Measurements from ENCODE around the gene CHST8.
A peak's percentile ranks its signal among the peaks of the same experiment; 100 is the strongest.
"Not testable (repeated sequence)": the region's sequence is repeated elsewhere in the genome, so short reads cannot be mapped to it uniquely, and the experiment has no call there.

Gene CHST8

DNA sequence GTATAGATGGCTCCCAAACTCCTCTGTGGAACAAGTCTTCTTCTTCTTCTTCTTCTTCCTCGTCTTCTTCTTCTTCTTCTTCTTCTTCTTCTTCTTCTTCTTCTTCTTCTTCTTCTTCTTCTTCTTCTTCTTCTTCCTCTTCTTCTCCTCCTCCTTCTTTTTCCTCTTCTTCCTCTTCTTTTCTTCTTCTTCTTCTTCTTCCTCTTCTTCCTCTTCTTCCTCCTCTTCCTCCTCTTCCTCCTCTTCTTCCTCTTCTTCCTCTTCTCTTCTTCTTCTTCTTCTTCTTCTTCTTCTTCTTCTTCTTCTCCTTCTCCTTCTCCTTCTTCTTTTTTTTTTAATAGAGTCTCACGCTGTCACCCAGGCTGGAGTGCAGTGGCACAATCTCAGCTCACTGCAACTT is 3.4 kb upstream of the CHST8 start:
- DNase-seq (ENCODE audit: low spot score), result not testable (repeated sequence)

DNA sequence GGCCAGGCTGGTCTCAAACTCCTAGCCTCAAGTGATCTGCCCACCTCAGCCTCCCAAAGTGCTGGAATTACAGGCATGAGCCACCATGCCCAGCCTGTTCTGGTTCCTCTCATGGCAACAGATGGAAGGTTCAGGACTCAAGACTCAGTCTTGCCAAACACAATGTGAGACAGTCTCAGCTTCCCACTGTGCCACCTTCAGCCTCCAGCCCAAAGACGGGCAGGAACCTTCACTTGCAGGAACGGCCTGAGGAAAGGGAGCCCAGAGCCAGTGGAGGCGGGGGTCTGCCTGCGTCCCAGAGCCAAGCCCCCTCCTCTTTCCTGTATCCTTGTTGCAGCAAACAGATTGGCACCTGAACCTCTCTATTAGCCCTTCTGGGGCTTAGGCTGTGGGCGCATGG is 2.9 kb upstream of the CHST8 start:
- no peak for DNase-seq (ENCODE audit: low spot score)

GRCh38 chr19:33620611-33621010 is 1.1 kb upstream of the CHST8 start:
- DNase-seq (ENCODE audit: low spot score), result no peak

DNA sequence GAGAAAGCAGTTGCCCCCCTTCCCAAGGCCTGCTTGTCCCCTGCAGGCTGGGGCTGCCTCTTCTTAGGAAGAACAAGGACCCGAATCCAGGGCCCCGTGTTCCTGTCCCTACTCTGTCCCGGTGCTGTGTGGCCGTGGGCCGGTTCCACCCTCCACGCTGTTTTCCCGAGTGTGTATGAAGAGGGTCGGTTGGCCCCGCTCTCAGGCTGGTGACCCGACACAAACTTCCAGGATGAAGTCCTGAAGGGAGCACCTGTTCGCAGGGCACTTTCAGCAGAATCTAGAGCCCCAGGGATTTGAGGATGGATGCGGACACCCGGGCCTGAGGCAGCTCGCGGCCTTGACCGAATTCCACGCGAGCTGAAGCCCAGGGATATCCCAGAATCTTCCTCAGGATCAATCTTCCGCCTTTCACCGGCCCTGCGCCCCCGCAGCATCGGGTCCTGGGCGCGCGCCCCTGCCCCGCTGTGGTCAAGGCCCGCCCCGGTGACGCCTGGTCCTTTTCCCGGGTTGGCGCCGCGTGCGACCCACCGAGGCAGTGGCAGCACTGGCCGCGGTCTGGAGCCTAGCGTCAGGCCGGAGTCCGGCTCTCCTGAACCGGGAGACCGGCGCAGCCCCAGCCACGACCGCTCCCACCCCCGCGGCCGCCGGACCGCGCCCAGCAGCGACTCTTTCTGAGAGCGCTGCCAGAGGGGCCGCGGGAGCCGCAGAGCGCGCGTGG is 528 bp upstream of the CHST8 start:
- DNase-seq (ENCODE audit: low spot score), result no peak

GRCh38 chr19:33622505-33622808 is 704 bp downstream of the CHST8 start:
- peak; percentile 46 for DNase-seq (ENCODE audit: low spot score)

DNA sequence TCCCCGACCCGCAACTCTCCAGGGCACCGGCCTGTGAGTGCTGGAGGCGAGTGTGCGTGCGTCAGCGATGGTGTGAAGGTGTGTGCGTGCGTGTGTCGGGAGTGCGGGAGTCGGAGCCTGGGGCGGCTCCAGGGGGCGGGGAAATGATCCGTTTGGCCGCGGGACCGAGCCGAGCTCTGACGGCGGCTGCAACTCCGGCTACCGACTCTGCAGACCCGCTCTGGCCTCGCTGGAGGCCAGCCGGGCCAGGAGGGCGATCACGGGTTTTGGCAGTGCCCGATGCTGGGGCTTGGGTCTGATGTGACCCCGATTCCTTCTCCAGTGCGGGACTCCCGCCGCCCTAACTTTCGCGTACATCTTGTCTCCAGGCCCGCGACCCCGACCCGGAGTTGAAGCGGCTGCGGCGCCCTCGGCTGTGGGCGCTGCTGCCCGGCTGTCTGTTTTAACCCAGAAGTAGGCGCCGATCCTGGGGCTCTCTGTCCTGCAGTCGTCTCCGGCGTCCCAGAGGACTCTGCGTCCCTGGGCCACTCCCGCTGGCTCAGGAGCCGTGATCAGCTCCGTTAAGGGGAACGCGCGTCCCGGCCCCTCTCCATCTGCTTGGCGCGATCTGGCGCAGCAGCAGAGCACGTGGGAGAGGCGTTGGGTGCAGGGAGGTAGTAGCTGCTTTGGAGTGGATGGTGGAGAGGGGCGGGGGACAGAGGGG is 1.2 kb downstream of the CHST8 start:
- DNase-seq (ENCODE audit: low spot score), result no peak

DNA sequence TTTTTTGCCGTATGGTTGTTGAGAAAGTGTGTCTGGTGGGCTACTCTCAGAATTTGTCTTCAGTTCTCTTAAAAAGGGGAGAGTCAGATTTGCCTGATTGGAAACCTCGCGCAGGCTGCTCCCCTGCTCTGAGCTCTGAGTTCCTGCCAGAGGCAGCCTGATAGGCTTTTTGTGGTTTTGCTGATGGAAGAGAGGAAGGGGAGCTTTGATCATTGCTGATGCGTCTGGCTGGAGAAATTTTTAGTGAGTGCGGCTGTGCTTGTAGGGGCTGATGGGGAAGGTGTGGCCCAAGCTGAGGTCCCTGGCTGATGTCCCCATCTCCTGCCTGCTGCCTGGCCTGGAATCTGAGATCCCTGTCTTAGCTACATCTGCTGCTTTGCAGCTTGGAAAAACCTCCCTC is 2.8 kb downstream of the CHST8 start:
- no peak for DNase-seq (ENCODE audit: low spot score)

DNA sequence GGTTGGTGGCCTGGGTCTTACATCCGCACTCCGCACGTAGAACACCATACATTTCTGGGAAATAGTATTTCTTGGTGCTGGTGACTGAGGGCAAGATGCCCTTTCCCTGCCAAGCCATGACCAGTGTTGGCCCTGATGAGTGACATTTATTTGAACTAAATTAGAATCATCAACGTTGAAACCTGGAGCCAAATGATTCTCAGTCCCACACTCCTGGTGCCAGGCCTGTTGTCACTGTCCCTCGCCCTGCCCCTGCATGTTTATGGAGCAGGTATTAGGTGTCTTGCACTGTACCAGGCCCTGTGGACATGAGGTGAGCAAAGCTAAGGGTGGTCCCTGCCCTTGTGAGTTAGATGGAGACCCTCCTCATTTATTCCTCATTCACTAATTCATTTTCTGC is 5.8 kb downstream of the CHST8 start:
- no peak for DNase-seq (ENCODE audit: low spot score)

DNA sequence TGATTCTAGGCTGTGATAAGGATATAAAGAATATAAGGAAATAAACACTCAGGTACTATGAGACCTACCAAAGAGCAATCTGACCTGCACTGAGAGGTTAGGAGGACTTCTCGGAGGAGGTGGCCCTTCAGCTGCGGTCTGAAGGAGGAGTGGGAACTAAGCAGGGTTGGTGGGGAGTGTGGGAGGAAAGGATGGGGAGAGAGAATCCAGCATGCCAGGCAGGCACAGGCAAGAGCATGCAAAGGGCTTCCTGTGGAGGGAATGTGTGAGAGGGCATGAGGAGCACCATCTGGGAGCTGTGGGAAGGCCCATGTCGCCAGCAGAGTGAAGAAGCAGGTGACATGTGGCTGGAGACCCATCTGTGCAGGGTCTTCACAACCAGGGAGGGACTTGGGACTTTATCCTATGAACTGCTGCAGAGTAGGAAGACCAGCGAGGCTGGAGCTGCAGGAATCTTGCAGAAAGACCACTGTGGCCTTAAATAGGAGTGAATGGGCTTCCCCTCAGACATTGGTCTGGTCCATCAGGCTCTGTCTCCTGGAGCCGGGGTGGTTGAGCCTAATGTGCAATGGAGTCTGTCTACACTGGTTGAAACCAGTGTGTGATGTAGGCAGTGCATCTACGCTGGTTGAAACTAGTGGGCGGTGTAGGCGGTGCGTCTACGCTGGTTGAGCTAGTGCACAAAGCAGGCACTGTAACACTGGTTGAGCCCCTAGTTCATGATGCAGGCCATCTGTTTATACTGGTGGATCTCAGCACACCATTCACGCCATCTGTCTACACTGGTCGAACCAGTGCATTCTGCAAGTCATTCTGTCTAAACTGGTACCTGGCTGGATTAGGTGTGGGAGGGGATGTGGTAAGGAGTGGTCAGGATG is 6.4 kb downstream of the CHST8 start:
- DNase-seq (ENCODE audit: low spot score), result no peak

- no peak for DNase-seq (ENCODE audit: low spot score)
Observed at GRCh38 chr19:33628921-33629825, 7.4 kb downstream of the CHST8 start.

- DNase-seq (ENCODE audit: low spot score), result no peak
Observed at GRCh38 chr19:33629826-33630375, 8.1 kb downstream of the CHST8 start.

DNA sequence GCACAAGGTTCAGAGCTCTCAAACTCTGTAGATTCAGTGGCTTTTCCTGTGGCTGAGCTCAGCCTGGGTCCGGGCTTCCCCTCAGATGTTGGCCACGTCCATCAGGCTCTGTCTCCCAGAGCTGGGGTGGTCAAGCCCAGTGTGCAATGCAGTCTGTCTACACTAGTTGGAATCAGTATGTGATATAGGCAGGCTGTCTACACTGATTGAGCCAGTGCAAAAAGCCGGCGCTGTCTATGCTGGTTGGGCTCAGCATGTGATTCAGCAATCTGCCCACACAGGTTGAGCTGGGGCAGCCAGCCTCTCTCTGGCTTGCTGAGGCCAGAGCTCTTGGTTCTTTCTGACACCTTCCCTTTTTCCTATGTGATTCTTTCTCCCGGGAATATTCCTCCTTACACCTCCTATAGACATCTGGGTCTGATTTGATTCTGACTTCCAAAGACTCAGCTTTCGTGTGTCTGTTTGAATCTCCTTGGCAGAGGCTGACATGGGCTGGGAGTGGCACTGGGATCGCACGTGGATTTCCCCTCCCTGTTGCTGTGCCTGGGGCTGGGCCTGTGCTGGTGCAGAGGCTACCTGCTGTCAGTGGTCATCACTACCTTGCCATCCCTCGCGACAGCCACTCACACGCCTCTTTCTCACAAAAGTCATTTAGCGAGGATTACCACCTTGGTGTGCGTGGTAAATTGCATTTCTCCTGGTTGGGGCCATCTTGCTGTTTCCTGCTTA is 9.3 kb downstream of the CHST8 start:
- no peak for DNase-seq (ENCODE audit: low spot score)

GRCh38 chr19:33631609-33631973 is 9.8 kb downstream of the CHST8 start:
- no peak for DNase-seq (ENCODE audit: low spot score)

- DNase-seq (ENCODE audit: low spot score), result no peak
Observed at GRCh38 chr19:33634361-33635091, 12.8 kb downstream of the CHST8 start.

DNA sequence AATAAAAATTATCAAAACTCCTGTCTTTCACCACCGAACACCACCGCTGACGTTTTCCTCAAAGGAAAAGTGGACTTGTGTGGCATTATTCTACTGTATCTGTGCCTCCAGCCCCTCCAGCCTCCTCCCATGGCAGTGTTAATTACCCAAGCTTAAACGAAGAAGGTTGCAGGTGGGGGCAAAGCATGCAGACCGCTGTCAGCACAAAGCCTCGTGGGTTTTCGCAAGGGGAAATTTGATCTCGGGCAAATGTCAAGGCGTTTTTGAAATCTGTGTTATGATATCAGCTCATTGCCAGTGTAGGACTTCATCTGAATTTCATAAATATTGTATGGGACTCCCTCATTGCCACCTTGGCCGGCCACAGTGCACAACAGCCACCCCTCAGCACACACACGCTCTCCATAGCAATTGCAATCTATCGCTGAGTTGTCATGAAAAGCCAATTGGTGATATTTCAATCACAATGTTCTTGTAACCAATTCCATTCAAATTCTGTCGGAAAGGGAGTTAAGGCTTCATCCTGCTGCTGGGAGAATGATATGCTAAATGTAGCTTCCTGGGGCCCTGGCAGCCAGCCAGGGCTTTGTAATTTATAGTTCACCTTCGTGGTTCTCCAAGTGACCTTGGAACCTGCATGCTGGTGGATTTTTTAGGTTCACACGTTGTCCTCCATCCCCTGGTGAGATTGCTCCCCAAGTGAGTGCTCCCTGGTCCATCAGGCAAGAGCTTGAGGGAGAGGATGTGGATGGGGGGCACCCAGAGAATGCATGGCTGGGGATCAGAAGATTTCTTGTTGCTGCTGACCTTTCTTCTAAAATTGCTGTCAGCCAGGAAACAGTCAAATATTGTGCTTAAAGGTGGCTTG is 16.6 kb downstream of the CHST8 start:
- no peak for DNase-seq (ENCODE audit: low spot score)

GRCh38 chr19:33639035-33639681 is 17.4 kb downstream of the CHST8 start:
- DNase-seq (ENCODE audit: low spot score), result no peak

DNA sequence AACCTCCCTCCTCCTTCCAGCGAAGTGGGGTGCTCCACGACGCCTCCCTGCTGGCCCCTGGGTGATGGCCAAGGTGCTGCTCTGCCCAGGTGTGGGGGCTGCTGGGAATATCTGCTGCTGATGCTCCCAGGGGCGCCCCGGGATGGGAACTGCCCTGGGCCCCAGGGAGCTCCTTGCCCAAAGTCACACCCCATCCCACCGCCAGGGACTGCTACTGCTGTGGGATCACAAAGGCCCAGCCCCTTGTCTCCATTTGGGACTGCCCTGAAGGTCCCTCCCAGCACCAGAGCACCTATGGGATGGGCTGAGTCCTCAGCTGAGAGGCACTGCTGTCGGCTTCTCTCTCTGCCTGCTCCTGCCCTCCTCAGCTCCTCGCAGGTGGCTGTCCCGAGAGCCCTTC is 19.0 kb downstream of the CHST8 start:
- peak; percentile 9 for DNase-seq (ENCODE audit: low spot score)

DNA sequence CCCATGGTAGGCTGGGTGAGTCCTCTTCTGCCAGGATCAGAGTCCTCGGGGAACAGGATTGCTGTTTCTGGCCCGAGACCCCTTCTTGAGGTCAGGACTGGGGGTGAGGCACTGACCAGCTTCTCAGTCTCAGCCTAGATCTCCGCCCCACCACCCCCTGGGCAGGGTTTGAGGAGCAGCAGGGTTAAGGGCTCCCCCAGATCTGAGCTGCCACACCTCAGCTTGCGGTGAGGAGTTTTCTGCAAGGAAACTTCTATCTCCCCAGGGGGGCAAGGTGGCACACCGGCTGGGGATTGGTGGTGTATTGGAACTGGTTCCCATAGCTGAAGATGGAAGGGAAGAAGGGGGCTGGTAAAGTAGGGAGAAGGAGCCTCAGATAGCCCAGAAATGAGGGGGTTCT is 19.5 kb downstream of the CHST8 start:
- peak; percentile 4 for DNase-seq (ENCODE audit: low spot score)

- DNase-seq (ENCODE audit: low spot score), result peak; percentile 6
Observed at GRCh38 chr19:33641956-33642498, 20.3 kb downstream of the CHST8 start.
